Suprapubic skin (tissue), 4 donors: ENCODE results near the gene POLR3G. TPM values are rescaled to one million over a fixed set of nuclear protein-coding genes. Genes with fewer than 3 reads are reported as not detected.

Experiments
- DNase-seq, 2 donors: peaks; one replicate each; pipeline ENCODE4 v3.0.0-alpha.2; 2019; ENCODE audit warnings: low spot score in 2 of 2
- H3K27ac ChIP-seq: fragments of 200-600 bp; sonication (generic); one replicate; pipeline ENCODE4 v1.5.1; 2019
- H3K27me3 ChIP-seq: fragments of 200-600 bp; sonication (generic); one replicate; pipeline ENCODE4 v1.5.1; 2019
- H3K36me3 ChIP-seq: fragments of 200-600 bp; sonication (generic); one replicate; pipeline ENCODE4 v1.5.1; 2019
- H3K4me1 ChIP-seq: fragments of 200-600 bp; sonication (generic); one replicate; pipeline ENCODE4 v1.5.1; 2019
- H3K4me3 ChIP-seq: fragments of 200-600 bp; sonication (generic); one replicate; pipeline ENCODE4 v1.5.1; 2019; ENCODE audit warnings: mild to moderate bottlenecking
- H3K9me3 ChIP-seq: fragments of 200-600 bp; sonication (generic); one replicate; pipeline ENCODE4 v1.5.1; 2019
- EP300 ChIP-seq: sonication (generic); formaldehyde crosslinking; IDR thresholded peaks from one replicate; pipeline ENCODE4 v1.6.1; 2017; ENCODE audit warnings: antibody characterized with exemption
- POLR2A ChIP-seq, 2 donors: fragments of 450-650 bp; IDR thresholded peaks; one replicate each; pipeline ENCODE4 v1.6.1; 2017; ENCODE audit warnings: antibody characterized with exemption in 2 of 2, mild to moderate bottlenecking in 2 of 2, moderate library complexity in 2 of 2
- POLR2AphosphoS5 ChIP-seq, 3 donors: sonication (generic); formaldehyde crosslinking; IDR thresholded peaks; one replicate each; pipeline ENCODE4 v1.6.1; 2017; ENCODE audit warnings: antibody characterized with exemption in 3 of 3
- WGBS: methylation state at CpG from one replicate; pipeline ENCODE4 v1.1.5; 2018; 5-methylcytosine and 5-hydroxymethylcytosine counted together
- total RNA-seq, 4 donors: library from RNA; depleted of rRNA; stranded (reverse); fragments of >200 nt; gene quantifications; one replicate each; pipeline ENCODE4 v1.1.0, GENCODE V29; 2016
- TF ChIP-seq, protein P1 (sequence below), 2 donors: fragments of 200-600 bp in 1 of 2; fragments of 450-650 bp in 1 of 2; sonication (generic) in 1 of 2; IDR thresholded peaks; one replicate each; pipeline ENCODE4 v1.5.1; 2016 to 2019; ENCODE audit warnings: antibody characterized with exemption in 2 of 2, mild to moderate bottlenecking in 1 of 2, moderate library complexity in 1 of 2

The POLR3G gene
- total RNA-seq, 4 donors from 2014 or later: 3.2 to 7.3 (median 4.9) TPM

DNA sequence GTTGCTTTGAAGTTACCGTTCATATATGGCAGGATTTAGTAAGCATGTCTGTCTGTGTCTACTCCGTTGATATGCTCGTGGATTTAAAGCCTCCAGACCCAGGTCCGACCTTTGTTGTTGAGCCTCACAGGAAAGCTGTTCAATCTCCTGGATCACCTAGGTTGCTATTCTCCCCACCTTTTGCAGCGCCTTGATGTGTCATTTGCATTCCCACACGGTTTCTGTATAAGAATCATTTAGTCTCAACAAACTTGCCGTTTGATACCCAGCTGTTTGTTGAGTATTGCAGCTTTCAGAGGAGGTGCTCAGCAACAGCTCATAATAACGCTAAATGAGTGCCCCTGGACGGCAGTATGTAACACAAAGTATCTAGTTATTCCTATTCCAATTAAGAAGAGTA, 82.7 kb downstream of the POLR3G start:
- peaks cover 51% of the 10 kb centered on the region for H3K27me3 ChIP-seq
- H3K4me3 ChIP-seq: no peak overlapping the region
- no peak for TF ChIP-seq POLR2AphosphoS5 (IDR thresholded peaks at IDR 0.05)
- TF ChIP-seq, protein P1, sequence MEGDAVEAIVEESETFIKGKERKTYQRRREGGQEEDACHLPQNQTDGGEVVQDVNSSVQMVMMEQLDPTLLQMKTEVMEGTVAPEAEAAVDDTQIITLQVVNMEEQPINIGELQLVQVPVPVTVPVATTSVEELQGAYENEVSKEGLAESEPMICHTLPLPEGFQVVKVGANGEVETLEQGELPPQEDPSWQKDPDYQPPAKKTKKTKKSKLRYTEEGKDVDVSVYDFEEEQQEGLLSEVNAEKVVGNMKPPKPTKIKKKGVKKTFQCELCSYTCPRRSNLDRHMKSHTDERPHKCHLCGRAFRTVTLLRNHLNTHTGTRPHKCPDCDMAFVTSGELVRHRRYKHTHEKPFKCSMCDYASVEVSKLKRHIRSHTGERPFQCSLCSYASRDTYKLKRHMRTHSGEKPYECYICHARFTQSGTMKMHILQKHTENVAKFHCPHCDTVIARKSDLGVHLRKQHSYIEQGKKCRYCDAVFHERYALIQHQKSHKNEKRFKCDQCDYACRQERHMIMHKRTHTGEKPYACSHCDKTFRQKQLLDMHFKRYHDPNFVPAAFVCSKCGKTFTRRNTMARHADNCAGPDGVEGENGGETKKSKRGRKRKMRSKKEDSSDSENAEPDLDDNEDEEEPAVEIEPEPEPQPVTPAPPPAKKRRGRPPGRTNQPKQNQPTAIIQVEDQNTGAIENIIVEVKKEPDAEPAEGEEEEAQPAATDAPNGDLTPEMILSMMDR (IDR thresholded peaks at IDR 0.05): no peak
- no peak for TF ChIP-seq POLR2A (IDR thresholded peaks at IDR 0.05)
- no peak for TF ChIP-seq EP300
- H3K9me3 ChIP-seq: no peaks in the 10 kb centered on the region
- H3K36me3 ChIP-seq: no peaks in the 10 kb centered on the region
- H3K4me1 ChIP-seq: peaks cover 15% of the 10 kb centered on the region
- 35% methylated on average over 9 of the region's 9 CpGs for WGBS
- no peak for DNase-seq
- no peak overlapping the region for H3K27ac ChIP-seq

DNA sequence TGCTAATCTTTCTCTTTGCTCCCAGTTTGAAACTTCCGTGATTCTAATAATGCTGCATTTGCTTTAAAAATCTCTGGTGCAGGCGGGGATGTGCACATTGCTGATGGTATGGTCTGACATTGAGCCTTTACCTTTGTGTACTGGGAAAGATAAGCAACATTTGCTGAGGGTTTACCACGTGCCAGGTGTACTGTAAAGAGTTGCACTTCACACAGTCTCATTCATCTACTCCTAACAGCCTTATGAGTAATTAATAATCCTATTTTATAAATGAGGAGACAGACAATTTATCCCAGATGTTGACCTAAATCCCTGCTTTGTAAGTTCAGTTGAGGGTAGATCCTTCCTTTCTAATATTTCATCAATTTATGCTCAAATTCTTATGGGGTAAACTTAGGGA, 83.2 kb downstream of the POLR3G start:
- no peaks in the 10 kb centered on the region for H3K36me3 ChIP-seq
- H3K27ac ChIP-seq: no peak overlapping the region
- DNase-seq: no peak
- TF ChIP-seq, protein P1 (IDR thresholded peaks at IDR 0.05): no peak
- TF ChIP-seq EP300 (no peak), POLR2AphosphoS5 (IDR thresholded peaks at IDR 0.05) (no peak), POLR2A (IDR thresholded peaks at IDR 0.05) (no peak)
- peaks cover 15% of the 10 kb centered on the region for H3K4me1 ChIP-seq
- no peaks in the 10 kb centered on the region for H3K9me3 ChIP-seq
- peaks cover 52% of the 10 kb centered on the region for H3K27me3 ChIP-seq
- 31% methylated on average over 3 of the region's 3 CpGs for WGBS
- H3K4me3 ChIP-seq: peak overlapping the region; percentile 43

DNA sequence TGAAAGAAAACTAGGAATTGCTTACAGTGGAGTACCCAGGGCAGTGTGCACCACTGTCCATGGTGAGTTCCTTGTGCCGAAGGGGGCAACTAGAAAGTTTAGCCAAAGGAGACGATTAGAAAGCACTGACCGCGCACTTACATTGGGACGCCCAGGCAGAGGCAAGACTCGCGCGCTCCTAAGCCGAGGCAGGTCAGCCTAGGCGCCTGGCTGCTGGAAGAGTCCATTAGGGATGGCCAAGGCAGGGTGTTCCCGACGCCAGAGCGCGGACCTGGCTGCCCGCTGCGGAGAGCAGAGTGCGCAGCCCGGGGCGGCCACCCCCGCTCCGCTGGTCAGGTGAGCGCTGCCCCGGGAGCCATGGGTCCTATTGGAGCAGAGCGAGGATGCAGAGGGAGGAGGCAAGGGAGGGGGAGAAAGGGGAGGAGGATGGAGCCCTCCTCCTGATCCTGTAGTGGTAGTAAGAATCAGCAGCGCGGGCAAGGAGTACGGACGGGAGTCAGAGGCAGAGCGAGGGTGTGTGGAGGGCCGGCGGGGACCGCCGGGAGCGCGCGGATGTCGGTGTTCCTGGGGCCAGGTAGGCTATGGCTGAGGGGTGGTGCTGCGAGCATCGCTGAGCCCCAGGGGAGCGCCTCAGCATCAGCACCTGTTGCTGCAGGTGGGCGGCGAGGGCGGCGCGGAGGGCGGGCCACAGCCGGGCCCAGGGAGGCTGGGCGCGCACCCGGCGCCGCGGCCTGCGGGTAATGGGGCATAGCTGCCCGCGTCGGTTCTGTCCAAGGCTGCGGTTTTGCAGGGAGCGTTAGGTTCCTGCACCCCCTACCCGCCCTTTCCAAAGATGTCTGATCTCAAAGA, 83.9 kb downstream of the POLR3G start, which contains the start of gene ADGRV1:
Gene ADGRV1, plus strand, starts transcription at position 454 of the 849 bp plus-strand sequence. Its CDS starts 99 bp downstream, at position 553.
- TF ChIP-seq, protein P1 (IDR thresholded peaks at IDR 0.05): no peak
- TF ChIP-seq POLR2A (IDR thresholded peaks at IDR 0.05) (no peak), POLR2AphosphoS5 (IDR thresholded peaks at IDR 0.05) (no peak), EP300 (no peak)
- DNase-seq: no peak
- H3K27ac ChIP-seq: no peak within 1 kb of the TSS

DNA sequence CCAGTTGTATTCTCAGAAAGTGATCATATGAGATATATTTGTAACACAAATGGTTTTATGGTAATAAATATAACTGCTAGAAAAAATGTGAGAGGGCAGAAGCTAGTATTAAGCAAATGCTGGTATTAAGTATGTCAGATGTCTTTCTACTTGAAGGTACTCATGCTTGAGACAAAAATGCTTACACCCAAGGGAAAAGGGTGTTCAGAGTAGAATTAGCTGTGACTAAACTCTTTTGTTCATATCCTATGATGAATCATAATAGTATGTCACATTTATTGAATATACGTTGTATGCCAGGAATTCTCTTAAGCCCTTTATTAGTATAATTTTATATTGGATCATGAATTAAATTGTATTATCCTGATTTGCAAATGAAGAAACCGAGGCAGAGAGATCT, 86.1 kb downstream of the POLR3G start:
- no peak for DNase-seq
- 64% methylated on average over 2 of the region's 2 CpGs for WGBS
- no peaks in the 10 kb centered on the region for H3K36me3 ChIP-seq
- no peak overlapping the region for H3K27ac ChIP-seq
- TF ChIP-seq, protein P1 (IDR thresholded peaks at IDR 0.05): no peak
- TF ChIP-seq EP300: no peak
- no peak for TF ChIP-seq POLR2AphosphoS5 (IDR thresholded peaks at IDR 0.05)
- TF ChIP-seq POLR2A (IDR thresholded peaks at IDR 0.05): no peak
- peaks cover 15% of the 10 kb centered on the region for H3K4me1 ChIP-seq
- H3K4me3 ChIP-seq: no peak overlapping the region
- H3K27me3 ChIP-seq: peaks cover 58% of the 10 kb centered on the region
- no peaks in the 10 kb centered on the region for H3K9me3 ChIP-seq

More for the DNA sequence above, 83.9 kb downstream of the POLR3G start, which contains the start of gene ADGRV1:
- H3K4me1 ChIP-seq: peaks cover 15% of the 10 kb centered on the region
- no peaks in the 10 kb centered on the region for H3K9me3 ChIP-seq
- no peaks in the 10 kb centered on the region for H3K36me3 ChIP-seq
- peak within 1 kb of the TSS; percentile 43 for H3K4me3 ChIP-seq
- WGBS: 2% methylated on average over 51 of the region's 60 CpGs
- H3K27me3 ChIP-seq: peaks cover 58% of the 10 kb centered on the region

DNA sequence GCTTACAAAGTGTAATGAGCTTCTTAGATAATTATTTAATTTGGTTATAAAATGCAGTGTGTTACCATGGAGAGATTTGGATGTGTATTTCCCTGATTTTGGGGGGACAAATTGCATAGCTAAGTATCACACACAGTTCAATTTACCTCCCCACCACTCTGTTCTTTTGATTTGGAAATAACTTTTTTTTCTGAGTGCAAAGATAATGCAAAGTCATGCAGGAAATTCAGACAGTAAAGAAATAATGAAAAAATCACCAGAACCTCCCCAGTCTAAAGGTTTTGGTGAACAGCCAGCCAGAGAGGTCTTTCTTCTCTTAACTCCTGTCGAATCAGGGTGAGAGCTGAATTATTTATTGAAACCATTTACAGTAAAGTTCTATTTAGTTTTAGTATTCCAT, 87.1 kb downstream of the POLR3G start:
- Histone ChIP-seq H3K27ac (no peak overlapping the region), H3K36me3 (no peaks in the 10 kb centered on the region), H3K4me1 (peaks cover 15% of the 10 kb centered on the region), H3K27me3 (peaks cover 53% of the 10 kb centered on the region), H3K9me3 (no peaks in the 10 kb centered on the region), H3K4me3 (no peak overlapping the region)
- no peak for TF ChIP-seq EP300
- TF ChIP-seq, protein P1 (IDR thresholded peaks at IDR 0.05): no peak
- TF ChIP-seq POLR2AphosphoS5 (IDR thresholded peaks at IDR 0.05): no peak
- TF ChIP-seq POLR2A (IDR thresholded peaks at IDR 0.05): no peak
- DNase-seq: no peak
- 72% methylated on average over 1 of the region's 1 CpG for WGBS
